ENCODE measurements around the gene SLC25A38.

- TF ChIP-seq POLR2A (IDR thresholded peaks at IDR 0.05): no peak
- TF ChIP-seq, protein P1, sequence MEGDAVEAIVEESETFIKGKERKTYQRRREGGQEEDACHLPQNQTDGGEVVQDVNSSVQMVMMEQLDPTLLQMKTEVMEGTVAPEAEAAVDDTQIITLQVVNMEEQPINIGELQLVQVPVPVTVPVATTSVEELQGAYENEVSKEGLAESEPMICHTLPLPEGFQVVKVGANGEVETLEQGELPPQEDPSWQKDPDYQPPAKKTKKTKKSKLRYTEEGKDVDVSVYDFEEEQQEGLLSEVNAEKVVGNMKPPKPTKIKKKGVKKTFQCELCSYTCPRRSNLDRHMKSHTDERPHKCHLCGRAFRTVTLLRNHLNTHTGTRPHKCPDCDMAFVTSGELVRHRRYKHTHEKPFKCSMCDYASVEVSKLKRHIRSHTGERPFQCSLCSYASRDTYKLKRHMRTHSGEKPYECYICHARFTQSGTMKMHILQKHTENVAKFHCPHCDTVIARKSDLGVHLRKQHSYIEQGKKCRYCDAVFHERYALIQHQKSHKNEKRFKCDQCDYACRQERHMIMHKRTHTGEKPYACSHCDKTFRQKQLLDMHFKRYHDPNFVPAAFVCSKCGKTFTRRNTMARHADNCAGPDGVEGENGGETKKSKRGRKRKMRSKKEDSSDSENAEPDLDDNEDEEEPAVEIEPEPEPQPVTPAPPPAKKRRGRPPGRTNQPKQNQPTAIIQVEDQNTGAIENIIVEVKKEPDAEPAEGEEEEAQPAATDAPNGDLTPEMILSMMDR (IDR thresholded peaks at IDR 0.05): no peak
These were observed 5.0 kb downstream of the SLC25A38 start for GRCh38 chr3:39388153-39388552.

Measured in thyroid gland (tissue), 4 donors.